CD4-positive, CD25-positive, alpha-beta regulatory T cell (primary cell): Measurements from ENCODE around the gene TBL2. TPM values are rescaled to one million over a fixed set of nuclear protein-coding genes. Genes with fewer than 3 reads are reported as not detected.
"Not testable (repeated sequence)": the region's sequence is repeated elsewhere in the genome, so short reads cannot be mapped to it uniquely, and the experiment has no call there.

Experiments used
- ATAC-seq, 2 donors: fragments of 150-1000 bp; cut with Tn5 transposase; one replicate each; pipeline ENCODE4 v1.10.0; 2021; ENCODE audit warnings: low read depth in 2 of 2, moderate number of reproducible peaks in 2 of 2, moderate library complexity in 1 of 2
- DNase-seq, 3 donors: peaks; one replicate each; pipeline versions ENCODE4 v3.0.0 to v3.0.0-alpha.2; 2012 to 2022; ENCODE audit warnings: mixed read lengths in 1 of 3
- H3K27ac ChIP-seq: one replicate; pipeline ENCODE4 v1.7.0; 2013; ENCODE audit warnings: mild to moderate bottlenecking, low read length; ENCODE audit not compliant: insufficient read depth, poor library complexity, severe bottlenecking
- H3K27me3 ChIP-seq: one replicate; pipeline ENCODE4 v1.7.0; 2013; ENCODE audit warnings: low read length; ENCODE audit not compliant: control insufficient read depth, insufficient read depth
- H3K36me3 ChIP-seq: one replicate; pipeline ENCODE4 v1.7.0; 2013; ENCODE audit warnings: mild to moderate bottlenecking, low read length, moderate library complexity; ENCODE audit not compliant: control insufficient read depth, insufficient read depth
- H3K4me1 ChIP-seq: 2 replicates; pipeline ENCODE4 v1.7.0; 2013; ENCODE audit warnings: mild to moderate bottlenecking, low read length; ENCODE audit not compliant: insufficient read depth, control insufficient read depth, poor library complexity, severe bottlenecking
- H3K4me3 ChIP-seq: one replicate; pipeline ENCODE4 v1.7.0; 2013; ENCODE audit warnings: low read depth, mild to moderate bottlenecking, low read length, moderate library complexity
- H3K9me3 ChIP-seq, 2 experiments: 1 replicate in 1 of 2; 2 replicates in 1 of 2; pipeline ENCODE4 v1.7.0; 2013; ENCODE audit warnings: low read length in 2 of 2, mild to moderate bottlenecking in 1 of 2, moderate library complexity in 1 of 2; ENCODE audit not compliant: control insufficient read depth in 2 of 2
- H3K27ac Mint-ChIP-seq, 3 donors: one replicate each; pipeline ENCODE4 v1.8.0; 2020 to 2022; ENCODE audit warnings: mild to moderate bottlenecking in 3 of 3, mixed read lengths in 3 of 3, moderate library complexity in 2 of 3
- H3K27me3 Mint-ChIP-seq: one replicate; pipeline ENCODE4 v1.8.0; 2022; ENCODE audit warnings: mild to moderate bottlenecking, mixed read lengths
- H3K36me3 Mint-ChIP-seq: one replicate; pipeline ENCODE4 v1.8.0; 2020; ENCODE audit warnings: mixed read lengths
- H3K4me1 Mint-ChIP-seq, 4 donors: one replicate each; pipeline ENCODE4 v1.8.0; 2020 to 2022; ENCODE audit warnings: mixed read lengths in 4 of 4, mild to moderate bottlenecking in 1 of 4
- H3K4me3 Mint-ChIP-seq, 4 donors: one replicate each; pipeline ENCODE4 v1.8.0; 2020 to 2022; ENCODE audit warnings: mild to moderate bottlenecking in 4 of 4, mixed read lengths in 4 of 4, moderate library complexity in 3 of 4
- H3K9me3 Mint-ChIP-seq, 7 donors: one replicate each; pipeline ENCODE4 v1.8.0; 2020 to 2022; ENCODE audit warnings: mixed read lengths in 7 of 7, mild to moderate bottlenecking in 3 of 7, moderate library complexity in 2 of 7
- polyA plus RNA-seq, 4 donors: library from polyadenylated mRNA; unstranded; fragments of 300-500 nt; fragmentation: Illumina TruSeq; gene quantifications; one replicate each; pipeline ENCODE4 v1.2.3, GENCODE V29; 2021
- total RNA-seq: library from RNA; stranded (reverse); gene quantifications from one replicate; pipeline ENCODE4 v1.2.3, GENCODE V29; 2022

TBL2 gene
- total and polyA plus RNA-seq, 5 donors from 2014 or later: 12.2 to 32.5 (median 25.2) TPM

DNA sequence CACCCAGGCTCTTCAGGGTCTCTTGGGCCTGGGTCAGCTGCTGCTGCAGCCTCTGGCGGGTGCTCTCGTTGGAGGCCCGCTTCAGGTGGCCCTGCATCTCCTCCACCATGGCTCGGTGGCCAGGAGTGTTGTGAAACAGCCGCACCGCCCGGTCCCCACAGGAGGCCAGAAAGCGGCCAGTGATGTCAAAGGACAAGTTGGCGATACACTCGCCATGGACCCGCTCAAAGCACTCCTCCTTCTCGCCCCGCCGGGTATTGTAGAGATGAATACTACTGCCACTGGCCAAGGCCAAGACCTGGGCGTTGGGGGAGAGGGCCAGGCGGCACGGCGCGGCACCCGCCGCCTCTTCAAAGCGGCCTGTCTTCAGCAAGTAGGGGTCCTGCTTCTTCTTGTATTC lies 7.9 kb downstream of the TBL2 start:
- no peak for DNase-seq
- no peak overlapping the region for H3K27ac Mint-ChIP-seq
- Histone ChIP-seq H3K4me1 (peaks cover 9% of the 10 kb centered on the region), H3K4me3 (no peak overlapping the region), H3K27me3 (no peaks in the 10 kb centered on the region), H3K27ac (no peak overlapping the region), H3K9me3 (no peaks in the 10 kb centered on the region), H3K36me3 (peaks cover 52% of the 10 kb centered on the region)
- no peaks in the 10 kb centered on the region for H3K27me3 Mint-ChIP-seq
- peaks cover 42% of the 10 kb centered on the region for H3K36me3 Mint-ChIP-seq
- no peak for ATAC-seq
- no peak overlapping the region for H3K4me3 Mint-ChIP-seq
- H3K9me3 Mint-ChIP-seq: no peaks in the 10 kb centered on the region
- peaks cover 6 to 31% (median 16%) of the 10 kb centered on the region in 4 donors for H3K4me1 Mint-ChIP-seq

DNA sequence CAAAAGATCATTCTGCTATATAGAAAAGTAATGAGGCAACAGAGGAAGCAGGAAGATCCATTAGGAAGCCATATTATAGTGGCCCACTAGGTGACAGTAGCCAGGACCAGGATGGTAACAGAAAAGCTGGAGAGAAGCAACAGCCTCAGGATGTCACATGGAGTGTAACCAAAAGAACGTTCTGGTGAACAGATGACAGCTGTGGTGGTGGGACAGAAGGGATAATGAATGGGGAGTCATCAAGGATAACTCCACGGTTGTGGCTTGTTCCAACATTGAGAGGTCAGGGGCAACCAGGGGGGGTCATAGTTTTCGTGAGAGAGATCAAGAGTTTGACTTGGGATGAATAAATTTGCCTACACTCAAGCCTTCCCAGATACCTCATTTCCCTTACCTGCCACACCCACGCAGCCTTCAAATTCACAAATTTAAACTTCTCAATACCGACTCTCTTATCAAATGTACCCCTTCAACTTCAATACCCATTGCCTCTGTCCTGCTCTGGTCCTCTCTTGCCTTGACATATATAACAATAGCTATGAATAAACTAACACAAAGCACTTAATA lies 9.3 kb downstream of the TBL2 start:
- peak overlapping the region; percentile 20 to 70 (median 55) for H3K27ac Mint-ChIP-seq
- H3K9me3 ChIP-seq: no peaks in the 10 kb centered on the region
- ATAC-seq: no peak
- H3K27me3 Mint-ChIP-seq: no peaks in the 10 kb centered on the region
- H3K36me3 Mint-ChIP-seq: peaks cover 36% of the 10 kb centered on the region
- no peak overlapping the region for H3K4me3 ChIP-seq
- peaks cover 47% of the 10 kb centered on the region for H3K36me3 ChIP-seq
- no peak for DNase-seq
- H3K4me1 ChIP-seq: peaks cover 11% of the 10 kb centered on the region
- no peaks in the 10 kb centered on the region for H3K9me3 Mint-ChIP-seq
- no peaks in the 10 kb centered on the region for H3K27me3 ChIP-seq
- H3K4me3 Mint-ChIP-seq: peak overlapping the region in 2 of 4 donors; percentile 9 to 61
- peaks cover 6 to 28% (median 17%) of the 10 kb centered on the region in 4 donors for H3K4me1 Mint-ChIP-seq
- no peak overlapping the region for H3K27ac ChIP-seq

- Mint-ChIP-seq H3K36me3 (peaks cover 26% of the 10 kb centered on the region), H3K9me3 (no peaks in the 10 kb centered on the region), H3K27me3 (no peaks in the 10 kb centered on the region), H3K4me3 (peak overlapping the region in 1 of 4 donors; percentile 9), H3K27ac (peak overlapping the region in 2 of 3 donors; percentile 71 to 82), H3K4me1 (peaks cover 6 to 28% (median 17%) of the 10 kb centered on the region in 4 donors)
- Histone ChIP-seq H3K27me3 (no peaks in the 10 kb centered on the region), H3K4me1 (peaks cover 11% of the 10 kb centered on the region), H3K36me3 (peaks cover 37% of the 10 kb centered on the region), H3K9me3 (no peaks in the 10 kb centered on the region), H3K4me3 (no peak overlapping the region), H3K27ac (no peak overlapping the region)
- ATAC-seq: no peak
- DNase-seq: peak in 1 of 3 donors; percentile 29
These were observed 10.3 kb downstream of the TBL2 start for GRCh38 chr7:73567846-73568685.

- peak overlapping the region in 1 of 3 donors; percentile 88 for H3K27ac Mint-ChIP-seq
These were observed 11.2 kb downstream of the TBL2 start for GRCh38 chr7:73567140-73567539.

GRCh38 chr7:73566431-73566830 lies 11.9 kb downstream of the TBL2 start:
- peak in 1 of 3 donors; percentile 31 for DNase-seq
- peaks cover 23% of the 10 kb centered on the region for H3K36me3 ChIP-seq
- peaks cover 11% of the 10 kb centered on the region for H3K4me1 ChIP-seq
- H3K27ac ChIP-seq, ATAC-seq, H3K9me3 Mint-ChIP-seq, H3K27me3 Mint-ChIP-seq, H3K9me3 ChIP-seq, H3K27me3 ChIP-seq: not testable (repeated sequence)
- H3K4me3 ChIP-seq: peak overlapping the region; percentile 89
- H3K36me3 Mint-ChIP-seq: peaks cover 18% of the 10 kb centered on the region
- H3K27ac Mint-ChIP-seq: peak overlapping the region; percentile 48 to 88 (median 83)
- H3K4me3 Mint-ChIP-seq: peak overlapping the region; percentile 56 to 87 (median 72)
- H3K4me1 Mint-ChIP-seq: peaks cover 6 to 28% (median 17%) of the 10 kb centered on the region in 4 donors

More at GRCh38 chr7:73567140-73567539, 11.2 kb downstream of the TBL2 start:
- Histone ChIP-seq H3K36me3 (peaks cover 27% of the 10 kb centered on the region), H3K4me1 (peaks cover 11% of the 10 kb centered on the region), H3K4me3 (no peak overlapping the region), H3K27ac (no peak overlapping the region), H3K27me3 (no peaks in the 10 kb centered on the region), H3K9me3 (no peaks in the 10 kb centered on the region)
- Mint-ChIP-seq H3K4me1 (peaks cover 6 to 28% (median 17%) of the 10 kb centered on the region in 4 donors), H3K4me3 (peak overlapping the region in 1 of 4 donors; percentile 15), H3K27me3 (no peaks in the 10 kb centered on the region), H3K36me3 (peaks cover 18% of the 10 kb centered on the region), H3K9me3 (no peaks in the 10 kb centered on the region)
- no peak for ATAC-seq
- DNase-seq: no peak

DNA sequence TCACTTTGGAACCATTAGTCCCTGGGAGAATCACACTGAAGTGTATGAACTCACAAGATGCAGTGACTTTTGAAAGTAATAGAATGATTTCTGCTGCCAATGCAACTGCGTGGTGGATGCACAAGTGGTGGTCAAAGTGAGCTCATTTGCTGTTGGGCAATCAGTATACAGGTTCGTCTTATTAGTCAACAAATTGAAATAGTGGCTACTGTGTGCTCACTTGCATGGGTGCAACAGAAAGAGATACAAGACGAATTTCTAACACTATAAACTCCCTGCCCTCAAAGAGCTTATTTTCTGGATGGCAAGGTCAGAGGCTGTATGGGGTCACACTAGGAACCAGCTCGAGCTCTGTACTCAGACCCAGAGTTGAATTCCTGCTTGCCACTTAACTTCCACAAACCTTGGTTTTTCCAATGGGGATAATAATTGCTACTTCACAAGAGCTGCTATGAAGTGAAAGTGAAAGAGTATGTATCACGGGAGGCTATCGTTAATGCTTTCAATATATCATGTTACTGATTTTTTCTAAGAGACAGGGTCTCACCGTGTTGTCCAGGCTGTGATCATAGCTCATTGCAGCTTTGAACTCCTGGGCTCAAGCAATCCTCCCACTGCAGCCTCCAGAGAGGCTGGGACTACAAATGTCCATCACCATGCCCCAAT lies 12.6 kb downstream of the TBL2 start:
- Histone ChIP-seq H3K9me3 (no peaks in the 10 kb centered on the region), H3K4me1 (peaks cover 11% of the 10 kb centered on the region), H3K36me3 (peaks cover 18% of the 10 kb centered on the region), H3K27me3 (no peaks in the 10 kb centered on the region), H3K27ac (no peak overlapping the region), H3K4me3 (peak overlapping the region; percentile 89)
- Mint-ChIP-seq H3K4me1 (peaks cover 6 to 28% (median 17%) of the 10 kb centered on the region in 4 donors), H3K36me3 (peaks cover 14% of the 10 kb centered on the region), H3K9me3 (peaks cover 0 to 1% (median 0%) of the 10 kb centered on the region in 7 donors), H3K27me3 (no peaks in the 10 kb centered on the region), H3K27ac (peak overlapping the region; percentile 48 to 88 (median 83)), H3K4me3 (peak overlapping the region; percentile 56 to 87 (median 72))
- ATAC-seq: peak in 1 of 2 donors; percentile 44
- peak in 1 of 3 donors; percentile 49 for DNase-seq

DNA sequence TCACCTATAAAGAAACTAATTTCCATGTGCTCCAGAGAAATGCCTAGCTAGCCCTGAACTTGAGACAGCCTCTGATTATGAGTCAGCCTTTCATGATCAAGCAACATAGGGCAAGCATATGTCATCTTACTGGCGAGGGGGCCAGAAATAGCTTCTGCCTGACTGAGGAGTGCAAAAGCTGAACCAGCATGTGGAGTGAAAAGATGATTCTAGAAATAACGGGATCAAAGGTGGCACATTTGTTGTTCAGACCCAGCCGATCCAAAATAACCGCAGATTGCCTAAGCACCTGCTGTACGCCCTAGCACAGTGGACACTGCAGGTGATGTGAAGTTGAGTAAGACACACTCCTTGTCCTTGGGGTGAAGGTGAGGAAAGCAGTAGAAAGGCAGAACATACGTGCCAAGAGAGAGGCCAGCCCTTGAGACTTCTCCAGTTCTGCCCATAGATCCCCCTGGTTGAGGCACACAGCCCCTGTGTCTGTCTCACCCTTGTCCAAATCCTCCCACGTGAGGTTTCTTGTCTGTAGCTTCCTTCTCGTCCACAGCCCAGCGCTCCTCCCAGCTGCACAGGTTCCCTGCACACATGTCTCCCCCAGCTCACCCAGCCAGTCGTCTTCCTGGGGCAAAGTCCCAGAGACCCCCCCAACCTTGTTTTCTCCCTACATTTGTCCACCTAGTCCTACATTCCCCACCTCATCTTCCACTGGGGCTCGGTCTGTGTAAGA lies 18.1 kb downstream of the TBL2 start:
- H3K4me1 ChIP-seq: peaks cover 22% of the 10 kb centered on the region
- no peak overlapping the region for H3K4me3 ChIP-seq
- H3K9me3 ChIP-seq: no peaks in the 10 kb centered on the region
- H3K27ac ChIP-seq: no peak overlapping the region
- H3K36me3 ChIP-seq: no peaks in the 10 kb centered on the region
- Mint-ChIP-seq H3K9me3 (peaks cover 0 to 1% (median 0%) of the 10 kb centered on the region in 7 donors), H3K4me1 (peaks cover 12 to 19% (median 14%) of the 10 kb centered on the region in 4 donors), H3K27me3 (peaks cover 4% of the 10 kb centered on the region), H3K36me3 (no peaks in the 10 kb centered on the region), H3K27ac (no peak overlapping the region), H3K4me3 (peak overlapping the region in 3 of 4 donors; percentile 17 to 80 (median 44))
- DNase-seq: no peak
- no peaks in the 10 kb centered on the region for H3K27me3 ChIP-seq
- ATAC-seq: no peak
